Stomach smooth muscle (tissue), 2 donors: Measurements from ENCODE around the gene ZBTB46.
A peak's percentile ranks its signal among the peaks of the same experiment; 100 is the strongest.

Experiments used
- H3K27ac ChIP-seq: one replicate; pipeline ENCODE4 v1.7.0; 2013; ENCODE audit warnings: mild to moderate bottlenecking, low read length, inconsistent platforms
- H3K27me3 ChIP-seq, 2 donors: one replicate each; pipeline ENCODE4 v1.7.0; 2013; ENCODE audit warnings: low read length in 2 of 2; ENCODE audit not compliant: insufficient read depth in 2 of 2, control insufficient read depth in 1 of 2
- H3K36me3 ChIP-seq, 2 donors: one replicate each; pipeline ENCODE4 v1.7.0; 2013; ENCODE audit warnings: low read length in 2 of 2; ENCODE audit not compliant: control insufficient read depth in 2 of 2, insufficient read depth in 2 of 2
- H3K4me1 ChIP-seq: one replicate; pipeline ENCODE4 v1.7.0; 2013; ENCODE audit warnings: low read length; ENCODE audit not compliant: control insufficient read depth, insufficient read depth
- H3K4me3 ChIP-seq, 2 donors: one replicate each; pipeline ENCODE4 v1.7.0; 2013; ENCODE audit warnings: low read length in 2 of 2
- H3K9ac ChIP-seq, 2 donors: one replicate each; pipeline ENCODE4 v1.7.0; 2013; ENCODE audit warnings: low read length in 2 of 2, mild to moderate bottlenecking in 1 of 2
- H3K9me3 ChIP-seq, 2 donors: one replicate each; pipeline ENCODE4 v1.7.0; 2013; ENCODE audit warnings: low read length in 2 of 2; ENCODE audit not compliant: control insufficient read depth in 2 of 2
- donor health status: healthy.
- donor health status: Pancreatic carcinoma.

The ZBTB46 gene

DNA sequence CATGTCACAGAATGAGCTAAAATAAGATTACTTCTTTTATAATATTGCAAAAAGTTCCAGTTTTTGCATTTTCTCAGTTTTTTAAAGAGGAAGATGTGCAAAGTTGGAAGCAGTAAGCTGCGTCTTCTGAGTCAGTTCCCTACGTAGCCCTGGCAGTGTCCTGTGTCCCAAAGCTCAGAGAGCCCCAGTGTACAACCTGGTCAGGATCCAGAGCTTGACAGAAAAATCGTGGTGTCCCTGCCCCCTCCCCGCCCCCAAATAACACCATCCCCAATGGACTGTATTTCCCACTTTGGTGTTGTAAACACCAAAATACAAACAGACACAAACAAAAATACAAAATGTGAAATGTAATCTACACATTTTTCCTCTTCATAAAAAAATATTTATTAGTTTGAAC is 86.9 kb downstream of the ZBTB46 start:
- Histone ChIP-seq H3K36me3 (no peaks in the 10 kb centered on the region), H3K27me3 (no peaks in the 10 kb centered on the region), H3K9me3 (no peaks in the 10 kb centered on the region), H3K27ac (no peak overlapping the region), H3K9ac (no peak overlapping the region), H3K4me1 (peaks cover 22% of the 10 kb centered on the region), H3K4me3 (no peak overlapping the region)

DNA sequence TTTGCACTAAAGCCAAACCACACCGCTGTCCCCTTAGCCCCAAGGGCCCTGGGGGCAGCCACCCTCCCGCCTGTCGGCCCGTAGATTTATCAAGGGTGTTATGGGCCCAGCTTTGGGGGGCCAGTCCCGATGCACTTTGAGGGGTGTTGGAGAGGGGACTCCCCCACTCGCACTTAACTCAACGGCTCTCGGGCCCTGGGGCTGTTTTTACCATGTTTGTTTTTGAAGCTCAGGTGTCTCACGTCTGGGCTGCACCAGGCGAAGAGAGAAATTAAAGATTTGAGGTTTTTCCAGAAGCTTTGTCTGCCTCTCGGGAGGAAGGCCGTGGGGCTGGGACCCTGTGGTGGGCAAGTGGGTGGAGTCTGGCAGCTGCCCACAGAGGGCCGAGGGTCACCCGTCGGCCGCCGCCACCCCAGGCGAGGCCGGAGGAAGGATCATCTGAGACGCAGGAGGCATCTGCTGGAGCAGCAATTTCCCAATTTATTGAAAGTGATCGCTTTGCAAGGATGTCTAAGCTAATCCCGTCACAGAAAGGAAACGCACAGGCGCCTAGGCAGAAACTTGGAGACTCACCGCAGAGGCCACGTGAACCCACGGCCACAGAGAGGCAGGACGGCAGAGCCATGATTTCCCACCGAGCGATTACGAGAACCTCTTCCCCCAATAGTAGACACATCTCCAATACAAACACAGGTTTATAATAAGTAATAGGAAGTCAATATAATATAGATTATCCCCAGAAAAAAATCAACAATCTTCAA is 87.7 kb downstream of the ZBTB46 start:
- peaks cover 30% of the 10 kb centered on the region for H3K4me1 ChIP-seq
- no peak overlapping the region for H3K27ac ChIP-seq
- no peaks in the 10 kb centered on the region for H3K36me3 ChIP-seq

GRCh38 chr20:63742381-63743024 is 88.6 kb downstream of the ZBTB46 start:
- no peak overlapping the region for H3K4me3 ChIP-seq
- no peak overlapping the region for H3K27ac ChIP-seq
- peaks cover 34% of the 10 kb centered on the region for H3K4me1 ChIP-seq
- H3K27me3 ChIP-seq, result no peaks in the 10 kb centered on the region
- no peaks in the 10 kb centered on the region for H3K9me3 ChIP-seq
- H3K9ac ChIP-seq, result no peak overlapping the region
- H3K36me3 ChIP-seq, result no peaks in the 10 kb centered on the region

More for the DNA sequence above, 87.7 kb downstream of the ZBTB46 start:
- H3K9ac ChIP-seq, result no peak overlapping the region
- H3K27me3 ChIP-seq, result no peaks in the 10 kb centered on the region
- H3K4me3 ChIP-seq, result no peak overlapping the region
- H3K9me3 ChIP-seq, result no peaks in the 10 kb centered on the region

DNA sequence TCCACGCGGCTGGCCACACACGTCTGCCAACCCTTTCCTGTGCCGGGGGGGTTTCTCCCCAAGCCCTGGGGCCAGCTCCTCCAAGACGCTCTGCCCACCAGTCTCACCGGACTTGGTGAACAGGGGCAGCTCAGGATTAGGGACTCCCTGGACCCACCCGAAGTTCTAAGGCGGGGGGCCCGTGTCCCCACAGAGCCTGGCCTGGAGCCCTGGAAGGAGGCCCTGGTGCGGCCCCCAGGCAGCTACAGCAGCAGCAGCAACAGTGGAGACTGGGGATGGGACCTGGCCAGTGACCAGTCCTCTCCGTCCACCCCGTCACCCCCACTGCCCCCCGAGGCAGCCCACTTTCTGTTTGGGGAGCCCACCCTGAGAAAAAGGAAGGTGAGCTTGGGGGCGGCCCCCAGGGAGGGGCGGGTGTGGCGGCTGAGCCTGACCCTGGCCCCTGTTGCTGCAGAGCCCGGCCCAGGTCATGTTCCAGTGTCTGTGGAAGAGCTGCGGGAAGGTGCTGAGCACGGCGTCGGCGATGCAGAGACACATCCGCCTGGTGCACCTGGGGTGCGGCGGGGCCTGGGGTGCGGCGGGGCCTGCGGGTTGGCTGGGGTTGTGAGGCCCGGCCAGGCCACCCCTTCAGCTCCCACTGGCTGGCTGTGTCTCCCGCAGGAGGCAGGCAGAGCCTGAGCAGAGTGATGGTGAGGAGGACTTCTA is 89.2 kb downstream of the ZBTB46 start:
- H3K4me1 ChIP-seq, result peaks cover 34% of the 10 kb centered on the region
- H3K9me3 ChIP-seq, result no peaks in the 10 kb centered on the region
- H3K27me3 ChIP-seq, result no peaks in the 10 kb centered on the region
- H3K36me3 ChIP-seq, result no peaks in the 10 kb centered on the region
- H3K9ac ChIP-seq, result no peak overlapping the region
- peak overlapping the region; percentile 49 for H3K27ac ChIP-seq
- peak overlapping the region; percentile 71 to 81 for H3K4me3 ChIP-seq

- H3K9me3 ChIP-seq, result no peaks in the 10 kb centered on the region
- H3K27me3 ChIP-seq, result no peaks in the 10 kb centered on the region
- peak overlapping the region in 1 of 2 donors; percentile 53 for H3K9ac ChIP-seq
- no peaks in the 10 kb centered on the region for H3K36me3 ChIP-seq
- peak overlapping the region; percentile 71 to 81 for H3K4me3 ChIP-seq
- H3K27ac ChIP-seq, result peak overlapping the region; percentile 49
- peaks cover 34% of the 10 kb centered on the region for H3K4me1 ChIP-seq
Measured at GRCh38 chr20:63741354-63741675, 89.7 kb downstream of the ZBTB46 start.

DNA sequence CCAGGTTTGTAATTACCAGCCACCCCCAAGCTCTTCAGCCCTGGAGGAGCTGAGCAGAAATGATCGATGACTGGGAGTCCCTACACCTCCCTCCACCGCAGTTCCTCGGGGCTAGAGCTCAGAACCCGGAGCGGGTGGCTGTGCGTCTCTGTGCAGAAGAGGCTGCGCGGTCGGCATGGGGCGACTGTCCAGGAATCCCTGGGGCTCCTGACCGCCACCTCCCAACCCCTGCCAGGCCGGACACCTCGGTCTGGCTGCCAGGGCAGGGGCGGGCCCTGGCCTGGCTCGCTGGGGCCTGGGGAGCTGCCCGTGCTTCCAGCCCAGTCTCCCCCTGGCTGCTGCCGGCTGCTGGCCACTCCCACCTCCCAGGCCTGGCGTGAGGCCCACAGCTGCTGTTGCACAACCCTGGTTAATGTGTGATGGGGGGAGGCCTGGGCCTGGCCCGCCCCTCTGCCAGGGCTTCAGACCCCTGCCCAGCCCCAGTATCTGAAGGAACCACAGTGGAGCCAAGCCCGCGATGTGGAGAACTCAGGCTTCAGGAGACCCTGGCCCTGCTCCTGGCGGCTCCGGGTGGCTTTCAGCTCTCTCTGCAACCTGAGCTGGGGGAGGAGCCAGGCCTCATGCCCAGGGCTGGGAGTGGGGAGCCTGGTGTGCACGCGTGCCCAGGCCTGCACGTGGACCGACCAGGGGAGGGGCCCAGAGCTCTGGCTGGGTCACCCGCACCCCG is 90.3 kb downstream of the ZBTB46 start:
- peak overlapping the region; percentile 87 for H3K27ac ChIP-seq
- peak overlapping the region; percentile 53 to 76 for H3K9ac ChIP-seq
- H3K27me3 ChIP-seq, result no peaks in the 10 kb centered on the region
- H3K4me1 ChIP-seq, result peaks cover 34% of the 10 kb centered on the region
- no peaks in the 10 kb centered on the region for H3K9me3 ChIP-seq
- H3K36me3 ChIP-seq, result no peaks in the 10 kb centered on the region
- peak overlapping the region; percentile 71 to 81 for H3K4me3 ChIP-seq

GRCh38 chr20:63740070-63740626 is 90.9 kb downstream of the ZBTB46 start:
- Histone ChIP-seq H3K9ac (peak overlapping the region; percentile 53 to 76), H3K36me3 (no peaks in the 10 kb centered on the region), H3K4me3 (peak overlapping the region; percentile 71 to 81), H3K4me1 (peaks cover 34% of the 10 kb centered on the region), H3K27me3 (no peaks in the 10 kb centered on the region), H3K9me3 (no peaks in the 10 kb centered on the region), H3K27ac (peak overlapping the region; percentile 87)

- H3K27ac ChIP-seq, result peak within 1 kb of the TSS; percentile 87
- peaks cover 34% of the 10 kb centered on the region for H3K4me1 ChIP-seq
Measured at GRCh38 chr20:63739130-63740069, 91.7 kb downstream of the ZBTB46 start, which contains the start of gene SLC2A4RG. Gene SLC2A4RG (plus strand): TSS chr20:63739776. CDS start chr20:63739913, 137 bp downstream.

GRCh38 chr20:63738687-63739129 is 92.4 kb downstream of the ZBTB46 start:
- H3K27ac ChIP-seq, result no peak overlapping the region
- peak overlapping the region; percentile 66 to 72 for H3K4me3 ChIP-seq
- peaks cover 34% of the 10 kb centered on the region for H3K4me1 ChIP-seq
- H3K9ac ChIP-seq, result peak overlapping the region in 1 of 2 donors; percentile 62
- no peaks in the 10 kb centered on the region for H3K9me3 ChIP-seq
- no peaks in the 10 kb centered on the region for H3K27me3 ChIP-seq
- peaks cover 5 to 8% of the 10 kb centered on the region in 2 donors for H3K36me3 ChIP-seq

More at GRCh38 chr20:63739130-63740069, 91.7 kb downstream of the ZBTB46 start, which contains the start of gene SLC2A4RG:
- Histone ChIP-seq H3K36me3 (peaks cover 0 to 5% of the 10 kb centered on the region in 2 donors), H3K9ac (peak within 1 kb of the TSS; percentile 76 to 80), H3K27me3 (no peaks in the 10 kb centered on the region), H3K4me3 (peak within 1 kb of the TSS; percentile 71 to 81), H3K9me3 (no peaks in the 10 kb centered on the region)
